ENCODE measurements around the gene OR10V1. TPM values are rescaled to one million over a fixed set of nuclear protein-coding genes. Genes with fewer than 3 reads are reported as not detected.
"Not testable (repeated sequence)": the region's sequence is repeated elsewhere in the genome, so short reads cannot be mapped to it uniquely, and the experiment has no call there.

OR10V1 gene
- total RNA-seq, 3 donors from 2014 or later: not detected

- DNase-seq (ENCODE audit: low spot score in 2 of 2): no peak
- TF ChIP-seq CTCF (IDR thresholded peaks at IDR 0.05): no peak
- TF ChIP-seq POLR2A (IDR thresholded peaks at IDR 0.05): no peak
- TF ChIP-seq POLR2AphosphoS5 (IDR thresholded peaks at IDR 0.05): no peak
- Histone ChIP-seq H3K4me3 (no peak overlapping the region), H3K27ac (no peak overlapping the region), H3K36me3 (no peaks in the 10 kb centered on the region), H3K27me3 (no peaks in the 10 kb centered on the region), H3K4me1 (no peaks in the 10 kb centered on the region), H3K9me3 (no peaks in the 10 kb centered on the region)
- intact Hi-C loops (cut with DNase I; ENCODE audit: low total_unique reads): no loop called here
Measured at GRCh38 chr11:59706518-59707285, 6.9 kb downstream of the OR10V1 start.

GRCh38 chr11:59705294-59705693, 8.4 kb downstream of the OR10V1 start:
- no peak for TF ChIP-seq POLR2A (IDR thresholded peaks at IDR 0.05)
- no peak for TF ChIP-seq POLR2AphosphoS5 (IDR thresholded peaks at IDR 0.05)
- no peak for TF ChIP-seq CTCF (IDR thresholded peaks at IDR 0.05)
- no peaks in the 10 kb centered on the region for H3K27me3 ChIP-seq
- H3K27ac ChIP-seq: no peak overlapping the region
- H3K36me3 ChIP-seq: no peaks in the 10 kb centered on the region
- no peaks in the 10 kb centered on the region for H3K4me1 ChIP-seq
- H3K9me3 ChIP-seq: no peaks in the 10 kb centered on the region
- intact Hi-C loops (cut with DNase I; ENCODE audit: low total_unique reads): no loop called here
- no peak for DNase-seq (ENCODE audit: low spot score in 2 of 2)
- H3K4me3 ChIP-seq: no peak overlapping the region

- H3K27me3 ChIP-seq; H3K4me1 ChIP-seq; H3K27ac ChIP-seq; intact Hi-C loops (cut with DNase I; ENCODE audit: low total_unique reads); H3K4me3 ChIP-seq; H3K9me3 ChIP-seq; DNase-seq (ENCODE audit: low spot score in 2 of 2); H3K36me3 ChIP-seq: not testable (repeated sequence)
Measured at GRCh38 chr11:59703515-59703914, 10.1 kb downstream of the OR10V1 start.

- H3K9me3 ChIP-seq; H3K27ac ChIP-seq; H3K27me3 ChIP-seq; H3K4me1 ChIP-seq; intact Hi-C loops (cut with DNase I; ENCODE audit: low total_unique reads); H3K36me3 ChIP-seq; DNase-seq (ENCODE audit: low spot score in 2 of 2); H3K4me3 ChIP-seq: not testable (repeated sequence)
Measured at GRCh38 chr11:59700157-59700556, 13.5 kb downstream of the OR10V1 start.

- Histone ChIP-seq H3K36me3 (no peaks in the 10 kb centered on the region), H3K27me3 (no peaks in the 10 kb centered on the region), H3K9me3 (peaks cover 0 to under 1% of the 10 kb centered on the region in 2 donors), H3K4me3 (no peak overlapping the region), H3K27ac (no peak overlapping the region), H3K4me1 (no peaks in the 10 kb centered on the region)
- no peak for TF ChIP-seq CTCF (IDR thresholded peaks at IDR 0.05)
- TF ChIP-seq POLR2A (IDR thresholded peaks at IDR 0.05): no peak
- no peak for TF ChIP-seq POLR2AphosphoS5 (IDR thresholded peaks at IDR 0.05)
- intact Hi-C loops (cut with DNase I; ENCODE audit: low total_unique reads): no loop called here
- no peak for DNase-seq (ENCODE audit: low spot score in 2 of 2)
Measured at GRCh38 chr11:59698506-59698905, 15.1 kb downstream of the OR10V1 start.

GRCh38 chr11:59692915-59693314, 20.7 kb downstream of the OR10V1 start:
- H3K4me1 ChIP-seq: no peaks in the 10 kb centered on the region
- H3K27me3 ChIP-seq: no peaks in the 10 kb centered on the region
- no peak for TF ChIP-seq POLR2A (IDR thresholded peaks at IDR 0.05)
- TF ChIP-seq CTCF (IDR thresholded peaks at IDR 0.05): no peak
- no peak for TF ChIP-seq POLR2AphosphoS5 (IDR thresholded peaks at IDR 0.05)
- no peak overlapping the region for H3K4me3 ChIP-seq
- no peak overlapping the region for H3K27ac ChIP-seq
- intact Hi-C loops (cut with DNase I; ENCODE audit: low total_unique reads): no loop called here
- peaks cover 6 to 11% of the 10 kb centered on the region in 2 donors for H3K9me3 ChIP-seq
- H3K36me3 ChIP-seq: no peaks in the 10 kb centered on the region
- DNase-seq (ENCODE audit: low spot score in 2 of 2): no peak
